ENCODE results near the gene NETO1.

The NETO1 gene, protein sequence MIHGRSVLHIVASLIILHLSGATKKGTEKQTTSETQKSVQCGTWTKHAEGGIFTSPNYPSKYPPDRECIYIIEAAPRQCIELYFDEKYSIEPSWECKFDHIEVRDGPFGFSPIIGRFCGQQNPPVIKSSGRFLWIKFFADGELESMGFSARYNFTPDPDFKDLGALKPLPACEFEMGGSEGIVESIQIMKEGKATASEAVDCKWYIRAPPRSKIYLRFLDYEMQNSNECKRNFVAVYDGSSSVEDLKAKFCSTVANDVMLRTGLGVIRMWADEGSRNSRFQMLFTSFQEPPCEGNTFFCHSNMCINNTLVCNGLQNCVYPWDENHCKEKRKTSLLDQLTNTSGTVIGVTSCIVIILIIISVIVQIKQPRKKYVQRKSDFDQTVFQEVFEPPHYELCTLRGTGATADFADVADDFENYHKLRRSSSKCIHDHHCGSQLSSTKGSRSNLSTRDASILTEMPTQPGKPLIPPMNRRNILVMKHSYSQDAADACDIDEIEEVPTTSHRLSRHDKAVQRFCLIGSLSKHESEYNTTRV

DNA sequence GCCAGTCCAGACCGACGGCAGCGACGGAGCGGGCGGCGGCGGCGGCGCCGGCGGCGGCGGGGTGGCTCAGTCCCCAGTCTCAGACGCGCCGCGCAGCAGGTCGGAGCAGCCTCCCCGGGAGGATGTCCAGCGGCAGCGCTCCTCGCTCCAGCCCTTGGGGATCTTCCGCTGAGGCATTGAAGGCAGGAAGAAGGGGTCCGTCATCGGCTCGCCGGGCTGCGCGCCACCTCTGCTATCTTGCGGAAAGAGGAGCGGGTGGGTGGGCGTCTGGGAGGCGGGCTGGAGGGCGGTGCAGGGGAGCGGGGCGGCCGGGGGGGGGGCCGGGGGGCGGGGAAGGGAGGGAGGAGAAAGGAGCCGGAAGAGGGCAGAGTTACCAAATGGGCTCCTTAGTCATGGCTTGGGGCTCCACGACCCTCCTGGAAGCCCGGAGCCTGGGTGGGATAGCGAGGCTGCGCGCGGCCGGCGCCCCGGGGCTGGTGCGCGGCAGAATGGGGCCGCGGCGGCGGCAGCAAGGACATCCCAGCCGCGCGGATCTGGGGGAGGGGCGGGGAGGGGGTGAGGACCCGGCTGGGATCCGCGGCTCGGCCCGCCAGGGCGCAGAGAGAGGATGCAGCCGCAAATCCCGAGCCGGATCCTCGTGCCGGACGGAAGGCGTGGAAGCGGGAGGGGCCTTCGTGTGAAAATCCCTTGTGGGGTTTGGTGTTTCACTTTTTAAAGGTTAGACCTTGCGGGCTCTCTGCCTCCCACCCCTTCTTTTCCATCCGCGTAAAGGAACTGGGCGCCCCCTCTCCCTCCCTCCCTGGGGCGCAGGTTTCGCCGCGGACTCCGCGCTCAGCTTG, at the start of gene NETO1:
Gene NETO1, minus strand, starts transcription at position 242 of the 839 bp plus-strand sequence. CDS start 696 bp downstream, outside the sequence.
- no peak for DNase-seq (ENCODE audit: low read depth in 2 of 3, low spot score in 1 of 3)

DNA sequence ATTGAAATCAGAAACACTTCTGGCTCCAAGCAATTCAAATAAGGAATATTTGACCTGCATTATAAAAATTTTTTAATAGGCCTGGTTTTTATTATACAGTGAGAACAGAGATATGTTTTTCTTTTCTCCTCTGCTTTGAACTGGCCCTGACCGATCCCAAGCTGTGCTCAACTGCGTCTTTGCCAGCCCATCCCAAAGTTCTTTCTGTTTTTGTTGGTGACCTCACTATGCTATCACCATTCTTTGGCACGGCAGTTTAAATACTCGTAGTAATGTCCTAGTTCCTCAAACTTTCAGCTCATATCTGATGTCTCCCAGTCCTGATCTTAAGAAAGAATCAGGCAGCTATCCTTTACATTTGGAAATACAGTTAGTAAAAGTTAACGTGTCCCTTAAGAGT, 42.3 kb upstream of the NETO1 start:
- DNase-seq (ENCODE audit: low read depth in 2 of 3, low spot score in 1 of 3): no peak

DNA sequence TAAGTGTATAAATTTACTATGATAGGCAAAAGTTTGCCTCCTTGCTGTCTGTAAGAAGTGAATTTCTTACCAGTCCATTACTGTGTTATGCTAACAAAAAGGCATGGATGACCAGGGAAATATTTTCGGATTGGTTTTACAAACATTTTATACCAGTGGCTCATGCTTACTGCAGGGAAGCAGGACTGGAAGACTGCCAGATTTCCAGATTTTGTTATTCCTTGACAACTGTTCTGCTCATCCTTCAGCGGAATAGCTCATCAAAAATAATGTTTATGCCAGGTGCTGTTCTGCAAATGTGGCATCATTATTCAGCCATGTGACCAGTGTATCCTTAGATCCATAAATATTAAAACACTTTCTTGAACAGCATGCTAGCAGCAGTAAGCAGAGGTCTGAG, 40.4 kb upstream of the NETO1 start:
- DNase-seq (ENCODE audit: low read depth in 2 of 3, low spot score in 1 of 3): no peak

DNA sequence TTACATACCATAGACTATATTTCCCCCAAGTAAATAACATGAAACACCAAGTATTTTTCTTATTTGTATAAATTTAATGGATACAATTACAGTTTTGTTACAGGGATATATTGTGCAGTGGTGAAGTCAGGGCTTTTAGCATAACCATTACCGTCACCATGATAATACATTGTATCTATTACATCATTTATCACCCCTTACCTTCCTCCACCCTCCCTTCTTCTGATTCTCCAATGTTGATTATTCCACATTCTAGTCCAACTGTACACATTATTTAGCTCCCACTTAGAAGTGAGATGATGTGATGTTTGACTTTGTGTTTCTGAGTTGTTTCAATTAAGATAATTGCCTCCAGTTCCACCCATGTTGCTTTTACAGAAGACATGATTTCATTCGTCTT, 35.2 kb upstream of the NETO1 start:
- DNase-seq (ENCODE audit: low read depth in 2 of 3, low spot score in 1 of 3): no peak

DNA sequence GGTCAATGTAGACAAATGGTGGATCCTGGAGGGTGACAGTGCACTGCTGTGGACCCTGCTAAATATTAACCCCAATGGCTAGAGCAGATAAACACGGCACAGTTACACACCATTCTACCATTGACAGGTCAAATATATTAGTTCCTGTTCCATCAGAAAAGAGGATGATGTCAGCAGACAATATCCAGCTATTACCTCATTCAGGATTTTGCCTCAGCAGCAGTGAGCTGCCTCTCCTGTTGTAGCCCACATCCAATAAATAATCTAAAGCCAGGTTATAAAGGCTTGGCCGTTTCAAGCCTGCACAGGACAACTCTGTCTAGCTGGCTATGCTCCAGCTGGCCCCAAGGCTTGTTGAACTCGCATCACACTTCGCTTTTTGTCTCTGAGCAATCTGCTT, 31.6 kb upstream of the NETO1 start:
- no peak for DNase-seq (ENCODE audit: low read depth in 2 of 3, low spot score in 1 of 3)

DNA sequence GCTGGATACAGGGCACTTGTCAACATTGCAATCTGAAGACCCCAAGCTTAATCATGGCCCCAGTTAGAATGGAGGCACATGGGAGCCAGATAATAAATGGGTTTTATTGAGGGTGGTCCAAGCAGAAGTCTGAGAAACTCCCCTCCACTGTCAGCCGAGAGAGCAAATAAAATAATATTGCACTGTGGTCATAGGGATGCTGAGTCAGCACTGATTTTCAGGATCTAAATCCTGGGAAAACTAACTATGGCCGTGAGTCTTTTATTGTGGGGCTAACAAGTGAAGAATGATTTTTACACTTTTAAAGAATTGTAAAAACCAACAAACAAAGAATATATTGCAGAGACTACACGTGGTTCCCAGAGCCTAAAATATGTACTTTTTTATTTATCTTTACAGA, 31.1 kb upstream of the NETO1 start:
- DNase-seq (ENCODE audit: low read depth in 2 of 3, low spot score in 1 of 3): no peak

DNA sequence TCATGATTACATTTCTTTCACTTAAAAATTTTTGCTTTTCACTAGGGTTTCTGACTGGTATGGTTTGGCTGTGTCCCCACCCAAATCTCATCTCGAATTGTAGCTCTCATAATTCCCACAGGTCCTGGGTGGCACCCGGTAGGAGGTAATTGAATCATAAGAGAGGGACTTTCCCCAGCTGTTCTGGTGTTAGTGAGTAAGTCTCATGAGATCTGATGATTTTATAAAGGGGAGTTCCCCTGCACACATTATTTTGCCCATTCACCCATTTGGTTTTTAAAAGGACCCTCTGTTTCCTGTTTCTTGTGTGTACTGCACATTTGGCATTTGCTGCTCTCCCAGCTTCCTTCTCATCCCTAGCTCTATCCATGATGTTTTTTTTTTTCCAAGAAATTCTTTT, 27.8 kb upstream of the NETO1 start:
- DNase-seq (ENCODE audit: low read depth in 2 of 3, low spot score in 1 of 3): no peak

DNA sequence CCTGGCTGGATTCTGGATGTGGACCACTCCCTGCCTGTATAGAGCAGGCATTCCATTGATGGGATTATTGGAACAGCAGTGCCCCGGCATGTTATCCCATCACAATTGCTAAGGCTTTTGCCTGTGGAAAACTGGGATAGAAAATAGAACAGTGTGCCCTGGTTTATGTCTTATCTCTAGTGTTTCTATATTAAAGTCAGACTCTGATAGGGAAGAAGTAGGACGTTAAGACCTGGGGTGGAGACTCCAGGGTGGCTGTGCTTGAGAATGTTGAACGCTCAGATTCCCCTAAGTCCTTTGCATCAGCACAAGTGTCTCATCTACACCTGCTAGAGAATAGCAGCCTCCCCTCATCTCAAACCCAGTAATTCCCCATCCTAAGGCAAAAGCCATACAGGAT, 10.8 kb upstream of the NETO1 start:
- DNase-seq (ENCODE audit: low read depth in 2 of 3, low spot score in 1 of 3): no peak

DNA sequence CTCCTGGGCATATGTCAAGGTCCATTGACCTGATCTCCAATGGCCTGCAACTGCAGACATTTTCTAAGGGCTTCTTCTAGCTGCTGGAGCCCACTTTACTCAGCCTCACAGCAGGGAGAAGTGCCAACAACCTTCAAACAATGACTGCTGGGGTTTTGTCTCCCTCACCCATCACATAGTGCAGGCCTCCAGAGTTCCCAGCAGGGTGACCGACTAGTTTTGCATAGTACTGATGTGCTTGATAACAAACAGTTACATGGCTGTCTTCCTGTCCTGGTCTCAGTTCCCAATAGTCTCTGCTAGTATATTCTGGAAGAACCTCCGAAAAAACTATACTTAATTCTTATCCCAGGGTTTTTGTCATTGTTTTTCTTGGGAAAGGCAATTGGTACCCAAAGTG, 10.4 kb upstream of the NETO1 start:
- no peak for DNase-seq (ENCODE audit: low read depth in 2 of 3, low spot score in 1 of 3)

DNA sequence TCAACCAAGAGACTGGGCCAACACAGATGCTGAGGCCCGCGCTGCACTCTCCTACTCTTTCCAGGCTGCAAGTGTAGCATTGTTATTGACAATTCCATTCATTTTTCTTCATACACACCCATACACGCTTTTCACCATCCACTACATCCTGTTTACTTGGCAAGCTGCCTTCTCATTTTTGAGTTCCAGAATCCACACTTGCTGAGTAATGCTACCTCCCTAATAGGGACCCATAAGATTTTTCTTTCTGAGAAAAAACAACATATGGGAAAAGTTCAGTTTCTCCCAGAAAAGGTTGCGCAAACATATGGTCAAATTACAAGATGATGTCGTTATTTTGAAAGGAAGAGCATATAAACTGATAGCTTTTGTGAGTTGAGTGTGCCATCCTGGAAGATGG, 3.3 kb upstream of the NETO1 start:
- no peak for DNase-seq (ENCODE audit: low read depth in 2 of 3, low spot score in 1 of 3)

DNA sequence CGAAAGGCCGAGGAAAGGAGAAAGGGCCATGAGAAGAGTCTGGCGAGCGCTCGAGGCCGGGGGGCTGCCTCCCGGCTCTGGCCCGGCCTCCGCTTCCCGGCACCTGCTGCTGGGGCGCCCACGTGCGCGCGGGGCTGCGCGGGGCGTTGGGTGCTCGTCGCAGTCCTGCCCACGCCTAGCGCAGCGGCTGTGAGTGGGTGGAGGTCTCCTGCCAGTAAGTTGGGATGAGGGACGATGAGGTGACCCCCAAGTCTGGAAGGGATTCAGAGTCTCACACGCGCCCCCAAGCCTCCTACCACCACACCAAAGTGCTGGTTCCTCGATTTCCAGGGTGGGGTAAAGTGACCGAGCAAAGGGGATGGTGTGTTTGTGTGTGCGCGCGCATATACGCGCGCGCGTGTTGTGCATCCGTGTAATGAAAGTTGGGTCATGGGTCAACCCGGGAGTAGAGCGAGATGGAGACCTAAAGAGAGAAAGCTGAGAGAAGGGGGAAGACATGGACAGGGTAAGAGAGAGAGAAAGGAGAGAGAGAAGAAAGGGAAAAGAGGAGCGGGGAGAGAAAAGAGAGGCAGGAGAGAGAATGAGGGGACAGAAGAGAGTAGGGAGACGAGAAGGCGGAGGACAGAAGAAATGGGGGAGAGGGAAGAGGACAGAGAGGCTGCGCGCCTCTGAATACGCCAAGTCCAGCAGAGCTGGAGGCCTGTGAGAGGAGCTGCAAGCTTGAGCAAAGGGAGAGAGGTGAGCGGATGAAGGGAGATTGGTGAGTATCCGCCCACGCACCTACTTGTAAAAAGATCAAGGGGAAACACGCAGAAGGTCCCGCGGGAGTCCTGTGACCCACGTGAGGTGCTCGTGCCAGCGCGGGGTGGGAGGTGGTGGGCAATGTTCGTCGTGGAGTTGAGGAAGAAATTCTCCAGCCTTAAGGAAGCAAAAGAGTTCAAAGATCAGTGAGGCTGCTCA, 1.7 kb upstream of the NETO1 start:
- DNase-seq (ENCODE audit: low read depth in 2 of 3, low spot score in 1 of 3): no peak

DNA sequence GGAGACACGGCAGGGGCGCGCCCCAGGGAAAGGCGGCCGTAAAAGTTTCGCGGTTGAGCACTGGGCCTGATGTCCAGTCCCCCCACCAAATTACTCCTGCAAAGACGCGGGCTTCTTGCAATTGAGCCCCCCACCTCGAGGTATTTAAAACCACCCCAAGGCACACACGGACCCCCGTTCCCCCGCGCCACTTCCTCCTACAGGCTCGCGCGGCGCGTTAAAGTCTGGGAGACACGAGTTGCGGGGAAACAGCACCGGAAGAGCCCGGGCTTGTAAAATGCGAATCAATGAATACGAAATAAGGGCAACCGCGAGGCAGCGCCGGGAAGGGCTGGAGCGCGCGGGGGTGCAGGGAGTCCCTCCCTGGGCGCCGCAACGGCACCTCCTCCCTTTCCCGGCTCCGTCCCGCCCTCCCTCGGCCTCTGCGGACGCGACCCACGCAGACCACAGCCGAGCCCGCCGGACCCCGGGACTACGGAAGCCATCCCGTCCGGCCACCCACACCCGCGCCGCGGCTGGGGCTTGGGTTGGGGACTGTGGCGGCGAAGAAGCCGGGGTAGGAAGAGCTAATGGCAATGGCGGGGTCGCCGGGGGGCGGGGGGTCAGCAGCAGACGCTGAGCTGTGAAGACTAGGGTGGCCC, 918 bp upstream of the NETO1 start:
- DNase-seq (ENCODE audit: low read depth in 2 of 3, low spot score in 1 of 3): no peak

DNA sequence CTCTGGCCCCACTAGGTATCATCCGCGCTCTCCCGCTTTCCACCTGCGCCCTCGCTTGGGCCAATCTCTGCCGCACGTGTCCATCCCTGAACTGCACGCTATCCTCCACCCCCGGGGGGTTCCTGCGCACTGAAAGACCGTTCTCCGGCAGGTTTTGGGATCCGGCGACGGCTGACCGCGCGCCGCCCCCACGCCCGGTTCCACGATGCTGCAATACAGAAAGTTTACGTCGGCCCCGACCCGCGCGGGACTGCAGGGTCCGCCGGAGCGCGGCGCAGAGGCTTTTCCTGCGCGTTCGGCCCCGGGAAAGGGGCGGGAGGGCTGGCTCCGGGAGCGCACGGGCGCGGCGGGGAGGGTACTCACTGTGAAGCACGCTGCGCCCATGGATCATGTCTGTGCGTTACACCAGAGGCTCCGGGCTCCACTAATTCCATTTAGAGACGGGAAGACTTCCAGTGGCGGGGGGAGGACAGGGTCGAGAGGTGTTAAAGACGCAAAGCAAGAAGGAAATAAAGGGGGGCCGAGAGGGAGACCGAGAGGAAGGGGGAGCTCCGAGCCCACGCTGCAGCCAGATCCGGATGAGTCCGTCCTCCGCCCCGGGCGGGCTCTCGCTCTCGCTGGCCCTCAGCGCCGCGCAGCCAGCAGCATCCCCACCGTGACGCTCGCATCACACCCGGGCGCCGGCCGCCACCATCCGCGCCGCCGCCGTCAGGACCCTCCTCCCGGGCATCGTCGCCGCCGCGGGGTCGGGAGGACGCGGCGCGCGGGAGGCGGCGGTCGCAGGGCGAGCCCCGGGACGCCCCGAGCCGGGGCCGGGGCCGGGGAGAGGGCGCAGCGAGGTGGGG, 664 bp downstream of the NETO1 start:
- no peak for DNase-seq (ENCODE audit: low read depth in 2 of 3, low spot score in 1 of 3)

DNA sequence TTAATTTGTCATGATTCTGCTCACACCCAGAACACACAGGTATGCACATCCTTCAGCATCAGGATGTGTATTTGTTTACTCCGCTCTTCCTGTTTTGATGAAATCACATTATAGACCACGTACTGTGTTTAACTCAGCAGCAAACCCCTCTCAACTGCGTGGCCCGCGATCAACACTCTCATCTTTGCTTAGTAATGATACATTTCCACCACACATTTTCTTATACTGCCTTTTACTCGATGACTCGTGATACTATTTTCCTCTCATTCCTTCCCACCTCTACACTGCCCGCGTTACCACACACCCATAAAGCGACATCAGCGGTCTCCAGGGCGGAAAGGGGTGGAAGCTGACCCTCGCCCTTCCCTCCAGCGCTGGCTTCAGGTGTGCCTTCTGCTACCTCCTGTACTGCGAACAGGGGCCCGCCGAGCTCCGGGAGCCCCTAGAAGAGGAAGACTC, 1.3 kb downstream of the NETO1 start:
- DNase-seq (ENCODE audit: low read depth in 2 of 3, low spot score in 1 of 3): no peak

DNA sequence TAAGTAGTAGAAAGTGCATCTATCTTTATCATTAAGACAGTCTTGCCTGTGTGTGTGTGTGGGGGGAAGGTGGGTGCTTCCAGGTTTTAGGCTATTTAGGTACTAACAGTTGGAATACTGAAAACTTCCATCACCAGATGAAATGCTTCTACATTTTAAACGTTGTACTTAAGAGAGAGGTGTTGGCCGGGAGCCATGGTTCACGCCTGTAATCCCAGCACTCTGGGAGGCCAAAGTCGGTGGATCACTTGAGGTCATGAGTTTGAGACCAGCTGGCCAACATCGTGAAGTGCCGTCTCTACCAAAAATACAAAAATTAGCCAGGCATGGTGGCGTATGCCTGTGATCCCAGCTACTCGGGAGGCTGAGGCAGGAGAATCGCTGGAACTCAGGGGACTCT, 4.0 kb downstream of the NETO1 start:
- DNase-seq (ENCODE audit: low read depth in 2 of 3, low spot score in 1 of 3): no peak

DNA sequence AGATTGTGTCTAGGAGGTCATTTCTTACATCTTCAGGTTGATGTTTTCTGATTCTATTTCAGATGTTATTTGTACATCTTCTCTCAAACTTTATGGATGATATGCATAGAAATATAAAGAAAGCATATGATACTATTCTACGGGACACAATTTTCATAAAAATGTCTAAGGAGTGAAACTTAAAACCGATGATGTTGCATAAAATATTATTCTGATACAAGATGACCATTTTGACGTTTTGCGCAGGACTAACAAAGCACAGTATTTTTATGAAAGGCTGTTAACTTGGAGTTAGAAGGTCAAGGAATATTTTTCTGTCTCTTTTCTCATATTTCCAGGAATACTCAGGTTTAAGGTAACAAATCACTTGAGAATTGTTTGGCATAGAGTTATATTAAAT, 8.7 kb downstream of the NETO1 start:
- DNase-seq (ENCODE audit: low read depth in 2 of 3, low spot score in 1 of 3): no peak

DNA sequence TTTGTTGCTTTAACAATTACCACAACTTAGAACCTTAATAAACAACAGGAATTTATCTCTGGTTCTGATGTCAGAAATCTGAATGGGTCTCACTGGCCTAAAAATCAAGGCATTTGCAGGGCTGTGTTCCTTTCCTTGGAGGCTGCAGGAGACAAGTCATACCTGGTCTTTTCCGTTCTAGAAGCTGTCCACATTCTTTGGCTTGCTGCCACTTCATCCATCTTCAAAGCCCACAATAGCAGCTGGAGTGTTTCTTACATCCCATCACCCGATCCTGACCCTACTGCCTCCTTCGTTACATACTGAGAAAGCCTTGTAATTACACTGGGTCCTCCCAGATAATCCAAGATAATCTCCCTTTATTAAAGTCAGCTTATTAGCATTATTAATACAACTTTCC, 18.1 kb downstream of the NETO1 start:
- no peak for DNase-seq (ENCODE audit: low read depth in 2 of 3, low spot score in 1 of 3)

DNA sequence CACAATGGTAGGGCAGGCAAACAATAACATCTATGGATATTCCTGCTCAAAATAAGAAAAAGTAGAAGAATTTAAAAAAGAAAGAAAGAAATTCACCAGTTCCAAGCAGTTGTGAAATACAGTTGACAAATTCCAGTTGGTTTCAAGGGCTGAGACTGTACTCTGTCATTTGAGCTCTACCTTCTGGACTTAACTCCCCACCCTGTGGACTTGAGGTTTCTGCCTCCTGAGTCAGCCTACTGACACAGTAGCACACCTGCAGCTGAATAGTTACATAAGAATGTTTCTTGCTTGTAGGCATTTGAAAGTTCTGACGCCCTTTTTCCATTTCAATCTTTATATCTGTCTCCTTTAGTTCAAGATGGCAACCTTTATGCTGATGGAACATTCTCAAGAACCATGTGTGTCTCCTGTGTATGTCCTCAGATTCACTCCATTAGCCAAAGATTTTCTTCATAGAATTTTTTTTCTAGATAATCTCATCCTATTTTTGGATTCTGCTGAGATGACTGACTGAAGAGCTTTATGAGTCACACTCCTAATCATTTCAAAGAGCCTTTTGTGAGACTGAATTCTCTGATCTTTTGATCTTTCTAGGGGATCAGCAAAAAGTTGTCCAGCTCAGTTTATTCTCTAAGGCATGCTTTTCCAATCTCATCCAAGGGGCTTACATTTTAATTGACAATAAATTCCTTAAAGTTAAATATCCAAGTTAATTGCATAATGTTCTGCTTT, 19.1 kb downstream of the NETO1 start:
- no peak for DNase-seq (ENCODE audit: low read depth in 2 of 3, low spot score in 1 of 3)

DNA sequence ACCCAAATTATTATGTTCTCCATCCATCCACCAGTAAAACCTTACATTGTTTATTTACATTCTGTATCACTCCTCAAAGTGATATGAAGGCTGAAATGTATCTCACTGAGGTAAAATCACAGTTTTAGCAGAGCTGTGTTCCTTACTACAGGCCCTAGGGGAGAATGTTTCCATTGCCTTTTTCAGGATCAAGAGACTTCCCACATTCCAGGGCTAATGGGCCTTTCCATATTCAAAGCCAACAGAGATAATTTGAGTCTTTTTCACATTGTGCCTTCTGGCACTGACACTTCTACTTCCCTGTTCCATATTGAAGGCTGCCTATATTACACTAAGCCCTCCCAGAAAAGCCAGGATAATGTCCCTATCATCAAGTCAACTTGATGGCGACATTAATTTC, 20.0 kb downstream of the NETO1 start:
- DNase-seq (ENCODE audit: low read depth in 2 of 3, low spot score in 1 of 3): no peak
